Stimulated activated naive CD4-positive, alpha-beta T cell (primary cell): ENCODE results near the gene CPNE5.

Experiments
- DNase-seq, 6 experiments: peaks; one replicate each; lab custom pipeline; 2025; lab: John Stamatoyannopoulos, UW

The CPNE5 gene

GRCh38 chr6:36838896-36839748, at the start of gene CPNE5:
Gene CPNE5, minus strand, starts transcription at chr6:36839444. Its CDS starts 67 bp downstream, at chr6:36839377.
- no peak for DNase-seq

GRCh38 chr6:36888115-36888643, 48.9 kb upstream of the CPNE5 start:
- no peak for DNase-seq

DNA sequence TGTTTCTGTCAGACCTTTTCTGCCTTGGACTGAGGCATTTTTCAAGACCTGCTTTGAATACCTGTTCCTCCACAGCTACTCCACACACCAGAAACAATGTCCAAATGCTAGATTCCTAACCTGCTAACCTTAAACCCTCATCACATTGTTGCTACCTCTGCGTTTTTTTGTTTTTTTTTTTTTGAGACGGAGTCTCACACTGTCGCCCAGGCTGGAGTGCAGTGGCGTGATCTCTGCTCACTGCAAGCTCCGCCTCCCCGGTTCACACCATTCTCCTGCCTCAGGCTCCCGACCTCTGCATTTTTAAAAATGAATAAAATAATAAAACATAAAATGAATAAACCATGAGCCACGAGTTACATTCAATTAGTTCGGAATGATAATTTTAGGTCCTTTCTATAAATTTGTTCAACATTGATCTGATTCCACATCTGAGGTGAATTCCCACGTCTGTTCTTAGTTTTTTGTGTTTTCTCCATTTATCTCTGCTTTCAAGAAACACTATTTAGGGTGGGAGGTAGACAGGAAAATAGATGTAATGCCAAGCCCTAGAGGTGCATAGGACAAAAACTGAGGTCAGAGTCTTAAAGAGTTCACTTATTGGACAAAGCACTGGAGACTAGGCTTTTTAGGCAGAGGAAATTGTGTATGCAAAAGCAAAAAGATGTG, 47.8 kb upstream of the CPNE5 start:
- DNase-seq: no peak

- DNase-seq: peak; percentile 92 to 98 (median 96)
These were observed 46.5 kb upstream of the CPNE5 start, which contains the start of gene C6orf89 for GRCh38 chr6:36885461-36886401. Gene C6orf89, plus strand, starts transcription at chr6:36885952. Its CDS starts 13,493 bp downstream, at chr6:36899445.

DNA sequence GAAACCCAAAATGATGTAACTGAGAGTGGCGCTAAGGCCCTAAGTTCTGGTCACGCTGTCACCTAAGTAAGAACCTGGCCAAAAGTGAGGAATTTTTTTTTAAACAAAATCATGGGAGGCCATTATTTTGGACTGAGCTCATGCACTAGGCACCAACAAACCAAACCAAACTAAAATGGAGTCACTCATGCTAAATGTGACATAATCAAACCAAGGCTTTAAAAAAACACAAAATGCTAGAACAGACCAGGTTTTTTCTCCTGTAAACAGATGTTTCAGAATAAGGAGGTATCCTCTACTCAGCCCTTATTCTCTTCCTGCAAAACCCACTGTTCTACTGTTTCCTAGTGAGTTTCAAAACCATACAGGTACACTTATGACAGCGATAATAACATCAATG, 45.4 kb upstream of the CPNE5 start:
- no peak for DNase-seq

DNA sequence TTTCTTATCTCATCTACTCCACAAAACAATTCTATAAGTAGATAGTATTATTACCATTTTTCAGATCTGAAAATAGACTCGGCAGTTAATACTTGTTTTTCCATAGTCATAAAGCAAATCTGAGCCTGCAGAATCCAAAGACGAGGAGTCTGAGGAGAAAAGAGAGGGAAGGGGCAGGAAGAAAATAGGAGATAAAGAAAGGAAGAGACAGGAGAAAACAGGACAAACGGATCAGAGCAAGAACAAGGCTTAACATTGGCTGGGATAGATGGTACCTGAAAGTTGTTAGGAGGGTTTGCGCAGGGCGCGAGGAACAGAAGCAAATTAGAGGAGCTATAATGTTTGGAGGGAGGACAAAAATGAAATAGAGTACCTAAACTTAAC, 36.0 kb upstream of the CPNE5 start:
- DNase-seq: no peak

DNA sequence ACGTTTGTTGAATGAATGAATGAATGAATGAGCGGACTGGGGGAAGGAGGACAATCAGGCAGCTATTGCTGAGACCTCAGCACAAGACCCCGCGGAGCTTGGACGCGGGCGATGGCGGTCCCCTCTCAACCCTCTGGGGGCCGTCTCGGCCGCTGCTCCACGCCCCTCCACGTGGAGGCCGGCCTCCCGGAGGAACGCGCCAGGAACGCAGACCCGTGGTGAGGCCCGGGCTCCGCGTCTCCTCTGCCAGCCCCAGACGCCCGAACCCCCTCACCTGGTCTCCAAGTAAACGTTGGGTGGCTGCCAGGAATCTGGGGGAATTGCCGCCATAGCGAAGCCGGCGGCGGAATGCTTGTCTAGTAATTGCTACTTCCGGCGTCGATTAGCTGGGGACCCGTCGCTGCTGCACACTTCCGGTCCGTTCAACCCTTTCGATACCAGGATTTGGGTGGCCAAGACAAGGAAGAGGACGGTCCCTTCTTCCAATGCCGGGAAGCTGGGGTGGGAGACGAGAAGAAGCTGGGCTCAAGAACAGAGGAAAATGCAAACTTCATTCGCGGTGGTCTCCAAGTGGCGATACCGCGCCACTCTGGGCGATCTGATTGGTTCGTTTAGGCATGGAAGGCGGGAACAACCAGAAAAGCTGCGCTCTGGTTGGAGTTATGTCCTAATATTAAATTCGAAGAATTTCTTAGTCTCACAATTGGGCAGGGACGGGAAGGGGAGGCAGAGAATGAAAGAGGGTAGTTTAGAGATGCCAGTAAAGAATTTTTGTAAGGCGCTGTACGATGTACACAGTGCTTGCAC, 35.4 kb upstream of the CPNE5 start, which contains the start of gene PPIL1:
Gene PPIL1, minus strand, starts transcription at position 361 of the 807 bp plus-strand sequence. Its CDS starts 31 bp downstream, at position 330.
- peak; percentile 82 to 95 (median 86) for DNase-seq

DNA sequence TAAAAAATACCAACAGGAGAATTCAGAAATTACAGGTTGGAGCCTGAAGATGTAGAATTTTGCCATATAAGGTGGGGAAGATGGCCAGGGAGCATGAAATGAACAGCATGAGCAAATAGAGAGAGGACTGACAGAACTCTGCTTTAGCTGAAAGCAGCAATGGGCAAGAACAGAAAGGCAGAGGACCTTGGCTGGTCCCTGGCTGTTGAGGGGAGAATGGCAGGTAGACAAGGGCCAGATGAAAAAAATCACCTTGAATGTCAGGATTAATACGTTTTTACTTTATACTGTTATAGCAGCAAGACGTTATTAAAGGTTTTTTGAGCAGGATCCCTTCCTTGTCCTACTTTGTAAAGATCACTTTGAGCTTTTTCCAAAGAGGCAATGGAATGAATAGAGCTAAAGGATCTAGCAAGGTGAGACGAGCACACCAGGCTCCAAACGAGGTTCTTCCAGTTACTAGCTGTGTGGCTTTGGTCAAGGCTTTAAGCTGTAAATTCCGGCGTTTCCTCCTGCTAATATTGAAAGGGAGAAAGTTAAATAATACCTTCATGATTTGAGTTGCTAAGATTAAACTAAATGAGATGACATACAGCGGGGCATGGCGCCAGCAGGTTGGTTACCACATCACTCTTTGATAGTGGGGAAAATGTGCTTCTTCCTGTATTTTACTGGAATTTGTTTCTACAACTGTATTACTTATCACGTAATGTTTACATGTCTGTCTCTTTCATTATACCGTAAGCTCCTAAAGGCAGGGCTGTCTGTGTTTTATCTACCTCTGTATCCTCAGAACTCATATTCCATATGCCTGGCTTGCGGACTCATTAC, 34.6 kb upstream of the CPNE5 start:
- peak in 3 of 6 experiments; percentile 1 to 7 (median 7) for DNase-seq

DNA sequence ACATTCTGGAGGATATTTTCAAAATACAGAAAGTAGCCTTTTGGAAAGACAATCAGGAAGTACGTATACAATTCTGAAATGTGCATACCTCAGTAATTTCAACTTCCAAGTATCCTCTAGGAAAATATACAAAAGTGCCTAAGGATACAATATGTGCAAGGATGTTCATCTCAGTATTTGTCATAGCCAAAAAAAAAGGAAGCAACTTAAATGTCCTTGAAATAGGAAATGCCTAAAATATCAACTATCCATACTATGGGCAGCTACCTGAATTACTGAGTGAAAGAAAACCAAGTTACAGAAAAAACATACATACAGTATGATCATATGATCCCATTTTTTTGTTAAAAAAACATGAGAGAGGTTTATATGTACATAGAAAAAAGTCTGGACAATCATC, 33.9 kb upstream of the CPNE5 start:
- DNase-seq: no peak

DNA sequence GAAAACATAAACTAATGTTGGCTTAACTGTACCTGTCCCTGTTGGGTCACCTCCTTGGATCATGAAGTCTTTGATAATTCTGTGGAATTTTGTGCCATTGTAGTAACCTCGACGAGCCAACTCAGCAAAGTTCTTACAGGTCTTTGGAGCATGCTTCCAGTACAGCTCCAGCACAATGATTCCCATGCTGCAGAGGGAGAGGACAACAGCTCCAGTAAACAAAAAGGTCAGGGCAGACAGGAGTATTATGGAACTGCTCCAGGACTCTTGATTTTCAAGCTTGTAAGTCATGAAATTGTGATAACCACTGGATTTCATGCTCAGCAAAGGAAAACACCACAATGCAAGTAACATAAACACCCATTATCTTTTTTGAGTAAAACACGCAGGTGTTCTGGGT, 32.4 kb upstream of the CPNE5 start:
- no peak for DNase-seq

DNA sequence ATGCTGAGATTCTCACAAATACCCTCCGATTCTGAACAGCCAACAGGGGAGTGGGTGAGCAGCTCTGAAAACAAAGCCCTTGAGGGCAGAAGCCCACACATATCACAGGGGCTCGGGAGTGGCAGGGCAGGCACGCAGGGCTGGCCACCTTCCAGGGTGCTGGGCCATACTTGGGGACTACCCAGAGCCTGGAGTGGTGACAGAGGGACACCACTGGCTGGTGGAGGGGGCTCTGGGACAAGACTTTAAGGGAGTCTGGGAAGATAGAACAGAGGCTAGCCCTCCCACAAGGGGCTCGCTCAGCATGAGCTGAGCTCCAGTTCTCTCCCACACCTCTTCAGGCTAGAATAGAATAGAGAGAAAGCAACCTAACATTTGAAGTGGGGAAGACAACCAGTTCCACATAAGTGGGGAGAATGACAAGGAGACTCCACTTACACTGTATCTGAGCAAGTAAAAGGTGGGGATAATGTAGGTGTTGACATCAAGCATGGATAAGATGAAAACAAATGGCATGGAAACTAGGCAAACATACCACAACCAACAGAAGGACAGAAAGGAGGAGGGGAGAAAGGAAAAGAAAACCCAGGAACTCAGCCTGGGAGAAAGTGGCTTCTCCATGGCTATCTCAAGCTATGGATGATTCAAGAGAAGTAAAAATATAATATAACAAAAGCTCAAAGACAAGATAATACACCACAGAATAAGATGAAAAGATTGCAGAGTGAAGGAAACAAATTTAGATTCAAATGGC, 28.4 kb upstream of the CPNE5 start:
- no peak for DNase-seq

GRCh38 chr6:36865835-36866234, 26.6 kb upstream of the CPNE5 start:
- no peak for DNase-seq

GRCh38 chr6:36863670-36864540, 24.7 kb upstream of the CPNE5 start:
- no peak for DNase-seq

- no peak for DNase-seq
These were observed 23.7 kb upstream of the CPNE5 start for GRCh38 chr6:36862848-36863382.

GRCh38 chr6:36862164-36862847, 23.1 kb upstream of the CPNE5 start:
- DNase-seq: no peak

DNA sequence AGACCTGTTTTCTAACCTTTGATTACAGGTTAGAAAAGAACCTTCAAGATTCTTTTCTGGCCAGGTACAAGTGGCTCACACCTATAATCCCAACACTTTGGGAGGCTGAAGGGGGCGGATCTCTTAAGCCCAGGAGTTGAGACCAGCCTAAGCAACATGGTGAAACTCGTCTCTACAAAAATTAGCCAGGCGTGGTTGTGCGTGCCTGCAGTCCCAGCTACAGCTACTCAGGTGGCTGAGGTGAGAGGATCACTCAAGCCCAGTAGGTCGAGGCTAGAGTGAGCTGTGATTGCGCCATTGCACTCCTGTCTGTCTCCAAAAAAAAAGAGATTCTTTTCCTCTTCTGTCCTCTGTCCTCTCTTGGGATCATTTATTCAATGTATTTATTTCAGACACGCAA, 20.9 kb upstream of the CPNE5 start:
- no peak for DNase-seq

- DNase-seq: no peak
These were observed 19.2 kb upstream of the CPNE5 start for GRCh38 chr6:36858407-36858981.
